Thyroid gland (tissue), 4 donors: ENCODE data around the gene ZNF534. TPM values are rescaled to one million over a fixed set of nuclear protein-coding genes. Genes with fewer than 3 reads are reported as not detected.

Experiments
- DNase-seq, 2 donors: peaks; one replicate each; pipeline ENCODE4 v3.0.0-alpha.2; 2019
- H3K27ac ChIP-seq, 3 donors: fragments of 200-600 bp; sonication (generic); 1 replicate in 2 of 3; 2 replicates in 1 of 3; pipeline ENCODE4 v1.5.1; 2016 to 2019; ENCODE audit warnings: mild to moderate bottlenecking in 1 of 3, moderate library complexity in 1 of 3
- H3K27me3 ChIP-seq: fragments of 200-600 bp; sonication (generic); one replicate; pipeline ENCODE4 v1.5.1; 2019
- H3K36me3 ChIP-seq, 2 donors: fragments of 200-600 bp; sonication (generic); one replicate each; pipeline ENCODE4 v1.5.1; 2016 to 2019
- H3K4me1 ChIP-seq, 2 donors: fragments of 200-600 bp; sonication (generic); one replicate each; pipeline ENCODE4 v1.5.1; 2017 to 2019
- H3K4me3 ChIP-seq, 3 donors: fragments of 200-600 bp; sonication (generic); replicated peaks in 1 of 3; 1 replicate in 2 of 3; 2 replicates in 1 of 3; pipeline ENCODE4 v1.5.1; 2016; ENCODE audit warnings: mild to moderate bottlenecking in 1 of 3
- H3K9me3 ChIP-seq: fragments of 200-600 bp; sonication (generic); one replicate; pipeline ENCODE4 v1.5.1; 2017
- CTCF ChIP-seq, 6 experiments: fragments of 200-600 bp in 3 of 6; fragments of 450-650 bp in 3 of 6; sonication (generic) in 3 of 6; IDR thresholded peaks; one replicate each; pipeline ENCODE4 v1.5.1; 2016 to 2019; ENCODE audit warnings: antibody characterized with exemption in 6 of 6, mild to moderate bottlenecking in 2 of 6, inconsistent platforms in 1 of 6, moderate library complexity in 1 of 6
- POLR2A ChIP-seq, 2 donors: fragments of 450-650 bp; IDR thresholded peaks; one replicate each; pipeline ENCODE4 v1.6.1; 2017; ENCODE audit warnings: antibody characterized with exemption in 2 of 2, mild to moderate bottlenecking in 2 of 2, moderate library complexity in 1 of 2
- WGBS, 2 donors: methylation state at CpG; one replicate each; pipeline ENCODE4 v1.1.5; 2017; 5-methylcytosine and 5-hydroxymethylcytosine counted together
- intact Hi-C: fragments of 100-400 bp; cut with DNase I; formaldehyde crosslinking; loops from one replicate; pipeline ENCODE4 v1.15.1; 2023
- total RNA-seq, 4 donors: library from RNA; depleted of rRNA; stranded (reverse); fragments of >200 nt; gene quantifications; one replicate each; pipeline ENCODE4 v1.2.3, GENCODE V29; 2016

ZNF534 gene
- total RNA-seq, 4 donors from 2014 or later = 0.50 to 1.2 (median 0.54) TPM; not detected in 1

GRCh38 chr19:52415711-52416110 lies 13.2 kb upstream of the ZNF534 start:
- no peak overlapping the region for H3K27ac ChIP-seq
- WGBS, 2 donors = 96% methylated on average over 5 of the region's 5 CpGs
- intact Hi-C loops = no loop called here
- H3K36me3 ChIP-seq = peaks cover 13 to 18% of the 10 kb centered on the region in 2 donors
- no peak overlapping the region for H3K4me3 ChIP-seq
- TF ChIP-seq POLR2A (IDR thresholded peaks at IDR 0.05) = no peak
- no peak for TF ChIP-seq CTCF (IDR thresholded peaks at IDR 0.05)
- no peaks in the 10 kb centered on the region for H3K9me3 ChIP-seq
- DNase-seq = no peak
- no peaks in the 10 kb centered on the region for H3K27me3 ChIP-seq
- no peaks in the 10 kb centered on the region for H3K4me1 ChIP-seq

- Histone ChIP-seq H3K4me3 (no peak overlapping the region), H3K27ac (no peak overlapping the region), H3K4me1 (no peaks in the 10 kb centered on the region), H3K9me3 (no peaks in the 10 kb centered on the region), H3K27me3 (no peaks in the 10 kb centered on the region), H3K36me3 (no peaks in the 10 kb centered on the region)
- WGBS, 2 donors = 66 to 76% methylated on average over 3 of the region's 3 CpGs
- no peak for TF ChIP-seq POLR2A (IDR thresholded peaks at IDR 0.05)
- no peak for TF ChIP-seq CTCF (IDR thresholded peaks at IDR 0.05)
- DNase-seq = no peak
- intact Hi-C loops = no loop called here
Observed at GRCh38 chr19:52442179-52442578, 13.2 kb downstream of the ZNF534 start.

DNA sequence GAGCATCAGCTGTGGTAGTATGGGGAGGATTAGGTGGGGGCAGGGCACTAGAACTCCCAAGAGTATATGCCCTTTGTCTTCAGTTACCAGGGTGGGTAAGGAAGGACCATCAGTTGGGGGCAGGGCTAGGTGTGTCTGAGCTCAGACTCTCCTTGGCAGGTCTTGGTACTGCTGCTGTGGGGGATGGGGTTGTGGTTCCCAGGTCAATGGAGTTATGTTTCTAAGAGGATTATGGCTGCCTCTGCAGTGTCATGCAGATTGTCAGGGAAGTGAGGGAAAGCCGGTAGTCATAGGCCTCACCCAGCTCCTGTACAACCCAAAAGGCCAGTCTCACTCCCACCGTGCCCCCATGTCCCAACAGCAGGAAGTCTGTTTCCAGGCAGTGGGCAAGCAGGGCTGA lies 15.6 kb downstream of the ZNF534 start:
- no peaks in the 10 kb centered on the region for H3K4me1 ChIP-seq
- no peaks in the 10 kb centered on the region for H3K9me3 ChIP-seq
- 45 to 46% methylated on average over 2 of the region's 2 CpGs for WGBS, 2 donors
- H3K4me3 ChIP-seq = no peak overlapping the region
- intact Hi-C loops = no loop called here
- no peak for DNase-seq
- no peak for TF ChIP-seq POLR2A (IDR thresholded peaks at IDR 0.05)
- TF ChIP-seq CTCF (IDR thresholded peaks at IDR 0.05) = no peak
- no peak overlapping the region for H3K27ac ChIP-seq
- no peaks in the 10 kb centered on the region for H3K27me3 ChIP-seq
- no peaks in the 10 kb centered on the region for H3K36me3 ChIP-seq

DNA sequence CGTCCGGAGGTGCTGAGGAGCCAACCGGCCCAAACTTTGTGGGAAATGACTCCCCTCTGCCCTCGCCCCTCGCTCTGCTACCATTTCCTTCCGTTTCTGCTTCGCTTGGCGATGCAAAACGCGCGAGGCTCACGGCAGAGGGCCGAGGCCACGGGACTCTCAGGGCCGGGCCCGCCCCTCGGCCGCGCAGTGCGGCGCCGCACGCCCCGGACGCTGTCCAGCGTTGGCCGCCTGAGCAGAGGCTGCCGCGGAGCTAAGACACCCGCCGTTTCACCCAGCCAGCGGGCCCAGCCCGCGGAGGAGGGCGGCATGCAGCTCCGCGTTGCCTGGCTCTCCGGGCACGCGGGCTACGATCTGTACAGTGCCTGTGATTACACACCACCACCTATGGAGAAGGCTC lies 22.3 kb downstream of the ZNF534 start:
- H3K9me3 ChIP-seq = no peaks in the 10 kb centered on the region
- peaks cover under 1 to 2% of the 10 kb centered on the region in 2 donors for H3K36me3 ChIP-seq
- no peak overlapping the region for H3K4me3 ChIP-seq
- H3K4me1 ChIP-seq = peaks cover 0 to 4% of the 10 kb centered on the region in 2 donors
- TF ChIP-seq CTCF (IDR thresholded peaks at IDR 0.05) (no peak), POLR2A (IDR thresholded peaks at IDR 0.05) (no peak)
- no peaks in the 10 kb centered on the region for H3K27me3 ChIP-seq
- WGBS, 2 donors = 22 to 31% methylated on average over 15 to 38 of the region's 41 CpGs
- H3K27ac ChIP-seq = no peak overlapping the region
- DNase-seq = no peak
- intact Hi-C loops = no loop called here

DNA sequence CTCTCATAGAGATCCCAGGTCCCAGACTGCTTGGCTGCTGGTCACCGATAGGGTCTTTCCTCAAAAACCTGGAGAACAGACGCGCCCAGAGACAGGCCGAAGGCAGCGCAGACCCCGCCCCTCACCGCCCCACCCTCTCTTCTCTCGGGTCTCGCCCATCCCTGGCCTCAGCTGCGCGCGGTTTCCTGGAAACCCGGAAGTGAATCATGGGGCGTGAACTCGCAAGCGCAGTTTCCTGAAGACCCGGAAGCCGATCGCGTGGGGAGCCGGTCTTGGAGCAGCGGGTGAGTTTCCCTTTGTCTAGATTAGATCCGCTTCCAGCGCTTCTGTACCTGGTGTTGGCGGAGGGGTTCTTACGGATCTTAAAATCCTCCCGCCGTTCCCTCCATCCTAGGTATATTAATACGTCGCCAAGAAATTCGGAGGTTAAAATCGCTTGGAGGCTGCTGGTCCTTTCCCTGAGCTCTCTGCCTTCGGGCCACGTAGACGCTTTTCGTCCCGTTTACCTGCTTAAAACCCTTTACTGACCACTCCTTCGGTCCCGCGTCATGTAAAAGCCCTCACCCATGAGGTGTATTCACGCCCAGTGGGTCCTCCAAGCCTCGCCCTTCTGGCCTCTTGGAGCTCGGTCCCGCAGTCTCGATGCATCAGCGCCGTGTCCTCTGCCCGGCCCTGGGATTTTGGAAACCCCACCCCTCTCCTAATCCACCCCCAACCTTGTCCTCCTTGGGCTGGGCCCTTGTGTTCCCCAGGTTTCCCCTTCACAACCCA lies 24.6 kb downstream of the ZNF534 start, which contains the start of gene ZNF578:
ZNF578 (plus strand) TSS at position 230 of the 771 bp plus-strand sequence. CDS start 48,293 bp downstream, outside the sequence.
- peak within 1 kb of the TSS; percentile 40 to 86 (median 47) for H3K4me3 ChIP-seq
- H3K27me3 ChIP-seq = no peaks in the 10 kb centered on the region
- no peaks in the 10 kb centered on the region for H3K9me3 ChIP-seq
- H3K4me1 ChIP-seq = peaks cover 0 to 4% of the 10 kb centered on the region in 2 donors
- intact Hi-C loops = no loop called here
- peaks cover 19 to 21% of the 10 kb centered on the region in 2 donors for H3K36me3 ChIP-seq
- 3 to 7% methylated on average over 30 of the region's 48 CpGs for WGBS, 2 donors
- TF ChIP-seq CTCF (IDR thresholded peaks at IDR 0.05) = no peak
- no peak for TF ChIP-seq POLR2A (IDR thresholded peaks at IDR 0.05)
- DNase-seq = peak; percentile 80 to 85
- no peak within 1 kb of the TSS for H3K27ac ChIP-seq
